ENCODE measurements around the gene BAIAP2L2. TPM values are rescaled to one million over a fixed set of nuclear protein-coding genes. Genes with fewer than 3 reads are reported as not detected.

Gene BAIAP2L2
- total and polyA plus RNA-seq, 2 donors (not counting 1 experiment from before 2014, with no cell fraction given) = 0.96 to 1.2 TPM

GRCh38 chr22:38112381-38112780, 1.9 kb upstream of the BAIAP2L2 start:
- Mint-ChIP-seq H3K4me1 (peaks cover 2% of the 10 kb centered on the region), H3K9me3 (ENCODE audit: insufficient read depth) (no peaks in the 10 kb centered on the region), H3K27ac (no peak overlapping the region), H3K27me3 (no peaks in the 10 kb centered on the region), H3K4me3 (no peak overlapping the region)
- no peak overlapping the region for H3K27ac ChIP-seq (ENCODE audit: low read length in 2 of 2)
- ATAC-seq (ENCODE audit: low read depth) (no peak), DNase-seq (no peak)
- no peak overlapping the region for H3K4me2 ChIP-seq (replicated peaks; ENCODE audit: low read depth, low read length, poor library complexity, severe bottlenecking)
- H3K79me2 ChIP-seq (ENCODE audit: control insufficient read depth, insufficient read depth, low read length) = no peaks in the 10 kb centered on the region
- 98% methylated on average over 22 of the region's 22 CpGs for WGBS (ENCODE audit: insufficient coverage)
- peaks cover 0 to 7% (median 0%) of the 10 kb centered on the region in 3 donors for H3K9me3 ChIP-seq (ENCODE audit: control extremely low read depth in 1 of 3, control insufficient read depth in 2 of 3, insufficient read depth in 1 of 3, low read length in 2 of 3)
- intact Hi-C loops (cut with micrococcal nuclease) = loop anchor here (5.0 kb wide), 1 partner anchor 90 kb away; the partner anchor contains the start of gene MAFF
- H3K4me1 ChIP-seq (ENCODE audit: control insufficient read depth in 2 of 2, insufficient read depth in 2 of 2, low read length in 2 of 2) = peaks cover 0 to 3% of the 10 kb centered on the region in 2 donors
- peaks cover 0 to 9% of the 10 kb centered on the region in 2 experiments for H3K36me3 ChIP-seq (replicated peaks in 1 of 2; ENCODE audit: control extremely low read depth in 1 of 2, control insufficient read depth in 1 of 2, extremely low read depth in 1 of 2, insufficient read depth in 2 of 2, low read length in 1 of 2)
- no peak overlapping the region for H2AFZ ChIP-seq (ENCODE audit: insufficient read depth, low read depth, low read length, poor library complexity, severe bottlenecking)
- CTCF ChIA-PET = interaction anchor here (0.6 to 3.1 kb wide), 2 partner anchors 60 to 351 kb away, joined by 3 to 13 read pairs; no protein-coding TSS in a partner anchor
- H3K27me3 ChIP-seq (replicated peaks in 1 of 4; ENCODE audit: control extremely low read depth in 1 of 4, control insufficient read depth in 3 of 4, insufficient read depth in 4 of 4, low read length in 3 of 4) = no peaks in the 10 kb centered on the region
- no peaks in the 10 kb centered on the region for H4K20me1 ChIP-seq (ENCODE audit: control insufficient read depth, insufficient read depth, low read length, poor library complexity, severe bottlenecking)
- no peak overlapping the region for H3K4me3 ChIP-seq (ENCODE audit: control extremely low read depth in 1 of 5, extremely low read depth in 1 of 5, insufficient read depth in 1 of 5, low read depth in 2 of 5, low read length in 4 of 5)
- no peak overlapping the region for H3K9ac ChIP-seq (ENCODE audit: low read length)
- POLR2A ChIA-PET = no interaction called here
- no peak for TF ChIP-seq EZH2 (IDR thresholded peaks at IDR 0.05; ENCODE audit: borderline replicate concordance, insufficient read depth, low read depth, low read length, poor library complexity, severe bottlenecking)
- TF ChIP-seq CTCF (IDR thresholded peaks at IDR 0.05) = no peak

GRCh38 chr22:38111925-38112355, 1.5 kb upstream of the BAIAP2L2 start:
- Histone ChIP-seq H3K27me3 (replicated peaks in 1 of 4; ENCODE audit: control extremely low read depth in 1 of 4, control insufficient read depth in 3 of 4, insufficient read depth in 4 of 4, low read length in 3 of 4) (no peaks in the 10 kb centered on the region), H3K9ac (ENCODE audit: low read length) (no peak overlapping the region), H3K4me2 (replicated peaks; ENCODE audit: low read depth, low read length, poor library complexity, severe bottlenecking) (no peak overlapping the region), H3K9me3 (ENCODE audit: control extremely low read depth in 1 of 3, control insufficient read depth in 2 of 3, insufficient read depth in 1 of 3, low read length in 2 of 3) (peaks cover 0 to 7% (median 0%) of the 10 kb centered on the region in 3 donors), H2AFZ (ENCODE audit: insufficient read depth, low read depth, low read length, poor library complexity, severe bottlenecking) (no peak overlapping the region), H3K27ac (ENCODE audit: low read length in 2 of 2) (no peak overlapping the region), H3K36me3 (replicated peaks in 1 of 2; ENCODE audit: control extremely low read depth in 1 of 2, control insufficient read depth in 1 of 2, extremely low read depth in 1 of 2, insufficient read depth in 2 of 2, low read length in 1 of 2) (peaks cover 0 to 9% of the 10 kb centered on the region in 2 experiments), H3K4me1 (ENCODE audit: control insufficient read depth in 2 of 2, insufficient read depth in 2 of 2, low read length in 2 of 2) (peaks cover 0 to 3% of the 10 kb centered on the region in 2 donors), H4K20me1 (ENCODE audit: control insufficient read depth, insufficient read depth, low read length, poor library complexity, severe bottlenecking) (no peaks in the 10 kb centered on the region), H3K4me3 (ENCODE audit: control extremely low read depth in 1 of 5, extremely low read depth in 1 of 5, insufficient read depth in 1 of 5, low read depth in 2 of 5, low read length in 4 of 5) (no peak overlapping the region), H3K79me2 (ENCODE audit: control insufficient read depth, insufficient read depth, low read length) (no peaks in the 10 kb centered on the region)
- no peak for DNase-seq
- ChIA-PET POLR2A (no interaction called here), CTCF (no interaction called here)
- 95% methylated on average over 11 of the region's 11 CpGs for WGBS (ENCODE audit: insufficient coverage)
- no peak overlapping the region for H3K4me3 Mint-ChIP-seq
- H3K27ac Mint-ChIP-seq = no peak overlapping the region
- intact Hi-C loops (cut with micrococcal nuclease) = loop anchor here (5.0 kb wide), 1 partner anchor 90 kb away; the partner anchor contains the start of gene MAFF
- no peak for ATAC-seq (ENCODE audit: low read depth)
- no peak for TF ChIP-seq EZH2 (IDR thresholded peaks at IDR 0.05; ENCODE audit: borderline replicate concordance, insufficient read depth, low read depth, low read length, poor library complexity, severe bottlenecking)
- peaks cover 2% of the 10 kb centered on the region for H3K4me1 Mint-ChIP-seq
- H3K27me3 Mint-ChIP-seq = no peaks in the 10 kb centered on the region
- H3K9me3 Mint-ChIP-seq (ENCODE audit: insufficient read depth) = no peaks in the 10 kb centered on the region

All from B cell (primary cell).